T-helper 17 cell (primary cell): ENCODE results near the gene SPAAR. TPM values are rescaled to one million over a fixed set of nuclear protein-coding genes. Genes with fewer than 3 reads are reported as not detected.
A peak's percentile ranks its signal among the peaks of the same experiment; 100 is the strongest.

ENCODE experiments used
- ATAC-seq: fragments of 150-1000 bp; cut with Tn5 transposase; 2 replicates; pipeline ENCODE4 v1.10.0; 2021; ENCODE audit warnings: mild to moderate bottlenecking, moderate library complexity
- DNase-seq, 3 donors: peaks; one replicate each; pipeline versions ENCODE4 v3.0.0 to v3.0.0-alpha.2; 2020 to 2021
- H3K9me3 ChIP-seq: one replicate; pipeline ENCODE4 v1.7.0; 2013; ENCODE audit warnings: low read length, mild to moderate bottlenecking; ENCODE audit not compliant: control insufficient read depth, poor library complexity, severe bottlenecking
- H3K27ac Mint-ChIP-seq: one replicate; pipeline ENCODE4 v1.8.0; 2022; ENCODE audit warnings: mild to moderate bottlenecking, moderate library complexity, mixed read lengths
- H3K27me3 Mint-ChIP-seq: one replicate; pipeline ENCODE4 v1.8.0; 2022; ENCODE audit warnings: mixed read lengths
- H3K36me3 Mint-ChIP-seq: one replicate; pipeline ENCODE4 v1.8.0; 2022; ENCODE audit warnings: low read depth, mixed read lengths
- H3K4me1 Mint-ChIP-seq: one replicate; pipeline ENCODE4 v1.8.0; 2022; ENCODE audit warnings: mild to moderate bottlenecking, mixed read lengths
- H3K4me3 Mint-ChIP-seq: one replicate; pipeline ENCODE4 v1.8.0; 2022; ENCODE audit warnings: mild to moderate bottlenecking, moderate library complexity, mixed read lengths
- total RNA-seq, 4 donors: library from RNA in 2 of 4; stranded (reverse) in 2 of 4; gene quantifications; one replicate each; pipeline ENCODE4 v1.2.3 and lab custom pipeline; 2022 to 2026

The SPAAR gene
- not detected for total RNA-seq
- 0 reads per million in 2 donors for total RNA-seq (lab: John Stamatoyannopoulos, UW)

GRCh38 chr9:35909274-35909673 lies at the start of gene SPAAR:
TSS of gene SPAAR (plus strand) at chr9:35909490. CDS start at chr9:35910464, 974 bp downstream.
- Mint-ChIP-seq H3K27ac (peak within 1 kb of the TSS; percentile 96), H3K4me3 (peak within 1 kb of the TSS; percentile 53), H3K36me3 (no peaks in the 10 kb centered on the region), H3K4me1 (peaks cover 47% of the 10 kb centered on the region), H3K27me3 (no peaks in the 10 kb centered on the region)
- DNase-seq, result no peak
- no peaks in the 10 kb centered on the region for H3K9me3 ChIP-seq
- ATAC-seq, result no peak

GRCh38 chr9:35859990-35860339 lies 49.3 kb upstream of the SPAAR start:
- DNase-seq, result no peak
- peaks cover 45% of the 10 kb centered on the region for H3K27me3 Mint-ChIP-seq
- H3K9me3 ChIP-seq, result no peaks in the 10 kb centered on the region
- no peak overlapping the region for H3K4me3 Mint-ChIP-seq
- H3K27ac Mint-ChIP-seq, result no peak overlapping the region
- no peak for ATAC-seq
- peaks cover 3% of the 10 kb centered on the region for H3K36me3 Mint-ChIP-seq
- H3K4me1 Mint-ChIP-seq, result peaks cover 18% of the 10 kb centered on the region

- Mint-ChIP-seq H3K27me3 (peaks cover 34% of the 10 kb centered on the region), H3K27ac (no peak overlapping the region), H3K4me3 (peak overlapping the region; percentile 10), H3K36me3 (peaks cover 3% of the 10 kb centered on the region), H3K4me1 (peaks cover 16% of the 10 kb centered on the region)
- H3K9me3 ChIP-seq, result no peaks in the 10 kb centered on the region
- DNase-seq, result no peak
- ATAC-seq, result no peak
These were observed 48.0 kb upstream of the SPAAR start for GRCh38 chr9:35861161-35861897.

- H3K4me1 Mint-ChIP-seq, result peaks cover 14% of the 10 kb centered on the region
- no peak for ATAC-seq
- H3K4me3 Mint-ChIP-seq, result no peak overlapping the region
- H3K27me3 Mint-ChIP-seq, result peaks cover 28% of the 10 kb centered on the region
- H3K36me3 Mint-ChIP-seq, result peaks cover 3% of the 10 kb centered on the region
- no peak for DNase-seq
- no peaks in the 10 kb centered on the region for H3K9me3 ChIP-seq
- H3K27ac Mint-ChIP-seq, result no peak overlapping the region
These were observed 47.0 kb upstream of the SPAAR start for GRCh38 chr9:35862328-35862727.

GRCh38 chr9:35863583-35863982 lies 45.7 kb upstream of the SPAAR start:
- H3K27me3 Mint-ChIP-seq, result peaks cover 28% of the 10 kb centered on the region
- ATAC-seq (no peak), DNase-seq (no peak)
- H3K36me3 Mint-ChIP-seq, result peaks cover 3% of the 10 kb centered on the region
- peaks cover 9% of the 10 kb centered on the region for H3K4me1 Mint-ChIP-seq
- no peak overlapping the region for H3K27ac Mint-ChIP-seq
- H3K4me3 Mint-ChIP-seq, result no peak overlapping the region
- no peaks in the 10 kb centered on the region for H3K9me3 ChIP-seq

GRCh38 chr9:35864695-35865255 lies 44.5 kb upstream of the SPAAR start:
- no peaks in the 10 kb centered on the region for H3K4me1 Mint-ChIP-seq
- ATAC-seq (no peak), DNase-seq (no peak)
- no peak overlapping the region for H3K4me3 Mint-ChIP-seq
- peaks cover 3% of the 10 kb centered on the region for H3K36me3 Mint-ChIP-seq
- no peak overlapping the region for H3K27ac Mint-ChIP-seq
- H3K27me3 Mint-ChIP-seq, result peaks cover 35% of the 10 kb centered on the region
- no peaks in the 10 kb centered on the region for H3K9me3 ChIP-seq

- ATAC-seq (no peak), DNase-seq (no peak)
- H3K9me3 ChIP-seq, result no peaks in the 10 kb centered on the region
- Mint-ChIP-seq H3K27me3 (peaks cover 24% of the 10 kb centered on the region), H3K27ac (no peak overlapping the region), H3K4me1 (peaks cover 2% of the 10 kb centered on the region), H3K36me3 (no peaks in the 10 kb centered on the region), H3K4me3 (no peak overlapping the region)
These were observed 41.8 kb upstream of the SPAAR start for GRCh38 chr9:35867538-35867937.

- Mint-ChIP-seq H3K36me3 (no peaks in the 10 kb centered on the region), H3K4me1 (peaks cover 2% of the 10 kb centered on the region), H3K27me3 (peaks cover 18% of the 10 kb centered on the region), H3K4me3 (no peak overlapping the region), H3K27ac (no peak overlapping the region)
- ATAC-seq (no peak), DNase-seq (no peak)
- H3K9me3 ChIP-seq, result no peaks in the 10 kb centered on the region
These were observed 40.4 kb upstream of the SPAAR start for GRCh38 chr9:35868933-35869332.

- no peak for ATAC-seq
- H3K36me3 Mint-ChIP-seq, result no peaks in the 10 kb centered on the region
- no peak for DNase-seq
- H3K27ac Mint-ChIP-seq, result no peak overlapping the region
- H3K4me1 Mint-ChIP-seq, result peaks cover 2% of the 10 kb centered on the region
- H3K27me3 Mint-ChIP-seq, result peaks cover 11% of the 10 kb centered on the region
- no peaks in the 10 kb centered on the region for H3K9me3 ChIP-seq
- H3K4me3 Mint-ChIP-seq, result no peak overlapping the region
These were observed 39.6 kb upstream of the SPAAR start for GRCh38 chr9:35869621-35870216.

- no peaks in the 10 kb centered on the region for H3K9me3 ChIP-seq
- ATAC-seq (no peak), DNase-seq (no peak)
- H3K27me3 Mint-ChIP-seq, result peaks cover 9% of the 10 kb centered on the region
- H3K27ac Mint-ChIP-seq, result no peak within 1 kb of the TSS
- no peaks in the 10 kb centered on the region for H3K36me3 Mint-ChIP-seq
- no peak within 1 kb of the TSS for H3K4me3 Mint-ChIP-seq
- peaks cover 2% of the 10 kb centered on the region for H3K4me1 Mint-ChIP-seq
These were observed 38.9 kb upstream of the SPAAR start, which contains the start of gene OR13J1 for GRCh38 chr9:35870351-35870923. TSS of gene OR13J1 (minus strand) at chr9:35870401. CDS start at chr9:35870401, 0 bp downstream.

- DNase-seq (no peak), ATAC-seq (no peak)
- no peaks in the 10 kb centered on the region for H3K9me3 ChIP-seq
- no peaks in the 10 kb centered on the region for H3K36me3 Mint-ChIP-seq
- no peak overlapping the region for H3K4me3 Mint-ChIP-seq
- H3K4me1 Mint-ChIP-seq, result peaks cover 2% of the 10 kb centered on the region
- H3K27ac Mint-ChIP-seq, result no peak overlapping the region
- peaks cover 9% of the 10 kb centered on the region for H3K27me3 Mint-ChIP-seq
These were observed 37.7 kb upstream of the SPAAR start for GRCh38 chr9:35871545-35871944.

- H3K4me1 Mint-ChIP-seq, result peaks cover 2% of the 10 kb centered on the region
- no peak overlapping the region for H3K4me3 Mint-ChIP-seq
- DNase-seq, result no peak
These were observed 36.8 kb upstream of the SPAAR start for GRCh38 chr9:35872505-35872904.

GRCh38 chr9:35882263-35882848 lies 26.9 kb upstream of the SPAAR start:
- Mint-ChIP-seq H3K27me3 (peaks cover 14% of the 10 kb centered on the region), H3K36me3 (peaks cover 3% of the 10 kb centered on the region), H3K27ac (no peak overlapping the region), H3K4me1 (peaks cover 3% of the 10 kb centered on the region), H3K4me3 (no peak overlapping the region)
- peaks cover 5% of the 10 kb centered on the region for H3K9me3 ChIP-seq
- ATAC-seq, result peak; percentile 67
- DNase-seq, result peak; percentile 67 to 78 (median 76)

More at GRCh38 chr9:35872505-35872904, 36.8 kb upstream of the SPAAR start:
- H3K9me3 ChIP-seq, result peaks cover 2% of the 10 kb centered on the region
- Mint-ChIP-seq H3K27ac (no peak overlapping the region), H3K27me3 (peaks cover 9% of the 10 kb centered on the region), H3K36me3 (peaks cover 2% of the 10 kb centered on the region)
- no peak for ATAC-seq
